Measurements from ENCODE around the gene REPIN1. TPM values are rescaled to one million over a fixed set of nuclear protein-coding genes. Genes with fewer than 3 reads are reported as not detected.
A peak's percentile ranks its signal among the peaks of the same experiment; 100 is the strongest.

Gene REPIN1
- polyA plus RNA-seq, 1 donor: 135 TPM

GRCh38 chr7:150400008-150400787, 31.6 kb downstream of the REPIN1 start:
- Histone ChIP-seq H3K4me3 (ENCODE audit: low read length) (no peak overlapping the region), H3K36me3 (ENCODE audit: control insufficient read depth, insufficient read depth, low read length) (peaks cover 23% of the 10 kb centered on the region), H3K9me3 (ENCODE audit: control insufficient read depth, low read depth, low read length) (peaks cover 5% of the 10 kb centered on the region), H3K27me3 (ENCODE audit: control insufficient read depth, insufficient read depth, low read length) (no peaks in the 10 kb centered on the region), H3K4me1 (ENCODE audit: control insufficient read depth, insufficient read depth, low read length) (peaks cover 40% of the 10 kb centered on the region), H3K27ac (ENCODE audit: low read length) (peak overlapping the region; percentile 32)
- WGBS (ENCODE audit: insufficient coverage, low lambda C conversion rate): 0% methylated on average over 1 of the region's 11 CpGs
- DNase-seq: peak in 1 of 2 donors; percentile 14

GRCh38 chr7:150400788-150401423, 32.3 kb downstream of the REPIN1 start:
- peak in 1 of 2 donors; percentile 53 for DNase-seq
- Histone ChIP-seq H3K4me1 (ENCODE audit: control insufficient read depth, insufficient read depth, low read length) (peaks cover 42% of the 10 kb centered on the region), H3K27ac (ENCODE audit: low read length) (peak overlapping the region; percentile 32), H3K27me3 (ENCODE audit: control insufficient read depth, insufficient read depth, low read length) (no peaks in the 10 kb centered on the region), H3K36me3 (ENCODE audit: control insufficient read depth, insufficient read depth, low read length) (peaks cover 21% of the 10 kb centered on the region), H3K9me3 (ENCODE audit: control insufficient read depth, low read depth, low read length) (peaks cover 5% of the 10 kb centered on the region), H3K4me3 (ENCODE audit: low read length) (no peak overlapping the region)
- 63% methylated on average over 2 of the region's 15 CpGs for WGBS (ENCODE audit: insufficient coverage, low lambda C conversion rate)

- H3K9me3 ChIP-seq (ENCODE audit: control insufficient read depth, low read depth, low read length): peaks cover 5% of the 10 kb centered on the region
- DNase-seq: no peak
- no peak overlapping the region for H3K4me3 ChIP-seq (ENCODE audit: low read length)
- H3K4me1 ChIP-seq (ENCODE audit: control insufficient read depth, insufficient read depth, low read length): peaks cover 47% of the 10 kb centered on the region
- 100% methylated on average over 1 of the region's 1 CpG for WGBS (ENCODE audit: insufficient coverage, low lambda C conversion rate)
- H3K36me3 ChIP-seq (ENCODE audit: control insufficient read depth, insufficient read depth, low read length): peaks cover 19% of the 10 kb centered on the region
- H3K27ac ChIP-seq (ENCODE audit: low read length): no peak overlapping the region
- H3K27me3 ChIP-seq (ENCODE audit: control insufficient read depth, insufficient read depth, low read length): no peaks in the 10 kb centered on the region
Observed at GRCh38 chr7:150401424-150401790, 32.8 kb downstream of the REPIN1 start.

GRCh38 chr7:150401861-150402631, 33.4 kb downstream of the REPIN1 start:
- Histone ChIP-seq H3K4me1 (ENCODE audit: control insufficient read depth, insufficient read depth, low read length) (peaks cover 54% of the 10 kb centered on the region), H3K27me3 (ENCODE audit: control insufficient read depth, insufficient read depth, low read length) (no peaks in the 10 kb centered on the region), H3K27ac (ENCODE audit: low read length) (no peak overlapping the region), H3K4me3 (ENCODE audit: low read length) (no peak overlapping the region), H3K9me3 (ENCODE audit: control insufficient read depth, low read depth, low read length) (no peaks in the 10 kb centered on the region), H3K36me3 (ENCODE audit: control insufficient read depth, insufficient read depth, low read length) (peaks cover 15% of the 10 kb centered on the region)
- no CpG with 5 or more reads among the region's 7 CpGs for WGBS (ENCODE audit: insufficient coverage, low lambda C conversion rate)
- no peak for DNase-seq

- peaks cover 57% of the 10 kb centered on the region for H3K4me1 ChIP-seq (ENCODE audit: control insufficient read depth, insufficient read depth, low read length)
- DNase-seq: peak in 1 of 2 donors; percentile 71
- WGBS (ENCODE audit: insufficient coverage, low lambda C conversion rate): no CpG with 5 or more reads among the region's 13 CpGs
- H3K36me3 ChIP-seq (ENCODE audit: control insufficient read depth, insufficient read depth, low read length): peaks cover 14% of the 10 kb centered on the region
- peaks cover 4% of the 10 kb centered on the region for H3K9me3 ChIP-seq (ENCODE audit: control insufficient read depth, low read depth, low read length)
- no peak overlapping the region for H3K4me3 ChIP-seq (ENCODE audit: low read length)
- no peak overlapping the region for H3K27ac ChIP-seq (ENCODE audit: low read length)
- no peaks in the 10 kb centered on the region for H3K27me3 ChIP-seq (ENCODE audit: control insufficient read depth, insufficient read depth, low read length)
Observed at GRCh38 chr7:150402671-150403321, 34.2 kb downstream of the REPIN1 start.

GRCh38 chr7:150403376-150404171, 35.0 kb downstream of the REPIN1 start:
- DNase-seq: peak in 1 of 2 donors; percentile 18
- no peak overlapping the region for H3K4me3 ChIP-seq (ENCODE audit: low read length)
- no CpG with 5 or more reads among the region's 13 CpGs for whole genome bisulfite sequencing (ENCODE audit: insufficient coverage, low lambda C conversion rate)

GRCh38 chr7:150404172-150404804, 35.7 kb downstream of the REPIN1 start:
- Histone ChIP-seq H3K9me3 (ENCODE audit: control insufficient read depth, low read depth, low read length) (peaks cover 4% of the 10 kb centered on the region), H3K4me1 (ENCODE audit: control insufficient read depth, insufficient read depth, low read length) (peaks cover 57% of the 10 kb centered on the region), H3K4me3 (ENCODE audit: low read length) (peak overlapping the region; percentile 72), H3K27me3 (ENCODE audit: control insufficient read depth, insufficient read depth, low read length) (no peaks in the 10 kb centered on the region), H3K27ac (ENCODE audit: low read length) (peak overlapping the region; percentile 81), H3K36me3 (ENCODE audit: control insufficient read depth, insufficient read depth, low read length) (peaks cover 2% of the 10 kb centered on the region)
- no peak for DNase-seq
- WGBS (ENCODE audit: insufficient coverage, low lambda C conversion rate): 13% methylated on average over 5 of the region's 16 CpGs

More at GRCh38 chr7:150403376-150404171, 35.0 kb downstream of the REPIN1 start:
- Histone ChIP-seq H3K36me3 (ENCODE audit: control insufficient read depth, insufficient read depth, low read length) (peaks cover 6% of the 10 kb centered on the region), H3K4me1 (ENCODE audit: control insufficient read depth, insufficient read depth, low read length) (peaks cover 57% of the 10 kb centered on the region), H3K27me3 (ENCODE audit: control insufficient read depth, insufficient read depth, low read length) (no peaks in the 10 kb centered on the region), H3K27ac (ENCODE audit: low read length) (no peak overlapping the region), H3K9me3 (ENCODE audit: control insufficient read depth, low read depth, low read length) (peaks cover 4% of the 10 kb centered on the region)

- Histone ChIP-seq H3K27ac (ENCODE audit: low read length) (peak overlapping the region; percentile 81), H3K9me3 (ENCODE audit: control insufficient read depth, low read depth, low read length) (peaks cover 4% of the 10 kb centered on the region), H3K4me1 (ENCODE audit: control insufficient read depth, insufficient read depth, low read length) (peaks cover 56% of the 10 kb centered on the region), H3K4me3 (ENCODE audit: low read length) (peak overlapping the region; percentile 72), H3K27me3 (ENCODE audit: control insufficient read depth, insufficient read depth, low read length) (no peaks in the 10 kb centered on the region), H3K36me3 (ENCODE audit: control insufficient read depth, insufficient read depth, low read length) (peaks cover 6% of the 10 kb centered on the region)
- WGBS (ENCODE audit: insufficient coverage, low lambda C conversion rate): no CpG with 5 or more reads among the region's 86 CpGs
- peak; percentile 87 to 93 for DNase-seq
Observed at GRCh38 chr7:150404805-150405583, 36.4 kb downstream of the REPIN1 start.

Data from large intestine (tissue), 3 donors.